Measurements from ENCODE around the gene NF1. TPM values are rescaled to one million over a fixed set of nuclear protein-coding genes. Genes with fewer than 3 reads are reported as not detected.

The NF1 gene
- total RNA-seq, 4 donors from 2014 or later: 23.6 to 47.3 (median 32.0) TPM

- intact Hi-C loops (cut with DNase I; ENCODE audit: low total_unique reads): no loop called here
- H3K4me3 ChIP-seq: no peak overlapping the region
- ATAC-seq (no peak), DNase-seq (no peak)
- peaks cover 0 to 4% of the 10 kb centered on the region in 2 donors for H3K36me3 ChIP-seq
- in situ Hi-C loops (cut with MboI; ENCODE audit: low sequenced_read_pairs in 4 of 4): loop anchor here in 2 of 4 donors (10.0 to 25.0 kb wide), 2 partner anchors 197 to 299 kb away; partner anchors contain the start of genes ADAP2 (in 1 of the 2) and TEFM (in 1 of the 2)
- TF ChIP-seq CTCF (IDR thresholded peaks at IDR 0.05 in 4 of 5, conservative IDR thresholded peaks at IDR 0.05 in 1 of 5): no peak
- TF ChIP-seq POLR2A (IDR thresholded peaks at IDR 0.05): no peak
- H3K27me3 ChIP-seq: no peaks in the 10 kb centered on the region
- H3K4me1 ChIP-seq: no peaks in the 10 kb centered on the region
- no peak overlapping the region for H3K27ac ChIP-seq
- H3K9me3 ChIP-seq: no peaks in the 10 kb centered on the region
These were observed 116.7 kb downstream of the NF1 start for GRCh38 chr17:31211352-31212012.

- in situ Hi-C loops (cut with MboI; ENCODE audit: low sequenced_read_pairs in 4 of 4): loop anchor here (5.0 to 25.0 kb wide), 4 partner anchors 199 to 304 kb away; partner anchors contain the start of genes ADAP2 (in 1 of the 4) and TEFM (in 1 of the 4)
- ATAC-seq (peak; percentile 36 to 79), DNase-seq (no peak)
- Histone ChIP-seq H3K36me3 (peaks cover 0 to 19% of the 10 kb centered on the region in 2 donors), H3K27ac (no peak overlapping the region), H3K4me1 (no peaks in the 10 kb centered on the region), H3K9me3 (no peaks in the 10 kb centered on the region), H3K4me3 (no peak overlapping the region), H3K27me3 (no peaks in the 10 kb centered on the region)
- peak; percentile 46 to 64 (median 50) for TF ChIP-seq CTCF (IDR thresholded peaks at IDR 0.05 in 4 of 5, conservative IDR thresholded peaks at IDR 0.05 in 1 of 5)
- TF ChIP-seq POLR2A (IDR thresholded peaks at IDR 0.05): no peak
- intact Hi-C loops (cut with DNase I; ENCODE audit: low total_unique reads): loop anchor here (2.0 to 5.0 kb wide), 3 partner anchors 119 to 314 kb away; no protein-coding TSS in a partner anchor
These were observed 121.4 kb downstream of the NF1 start for GRCh38 chr17:31216031-31216751.

- H3K27me3 ChIP-seq: no peaks in the 10 kb centered on the region
- no peaks in the 10 kb centered on the region for H3K4me1 ChIP-seq
- ATAC-seq: no peak
- H3K9me3 ChIP-seq: no peaks in the 10 kb centered on the region
- no peak for TF ChIP-seq POLR2A (IDR thresholded peaks at IDR 0.05)
- TF ChIP-seq CTCF (IDR thresholded peaks at IDR 0.05 in 4 of 5, conservative IDR thresholded peaks at IDR 0.05 in 1 of 5): no peak
- intact Hi-C loops (cut with DNase I; ENCODE audit: low total_unique reads): no loop called here
- no peak for DNase-seq
- H3K27ac ChIP-seq: no peak overlapping the region
- in situ Hi-C loops (cut with MboI; ENCODE audit: low sequenced_read_pairs in 4 of 4): loop anchor here in 1 of 4 donors (25.0 kb wide), 1 partner anchor 312 kb away; the partner anchor contains the start of genes ADAP2 and TEFM
- no peak overlapping the region for H3K4me3 ChIP-seq
- peaks cover 0 to 32% of the 10 kb centered on the region in 2 donors for H3K36me3 ChIP-seq
These were observed 129.6 kb downstream of the NF1 start for GRCh38 chr17:31224366-31224765.

GRCh38 chr17:31225831-31226230, 131.1 kb downstream of the NF1 start:
- no peak overlapping the region for H3K4me3 ChIP-seq
- peaks cover 0 to 43% of the 10 kb centered on the region in 2 donors for H3K36me3 ChIP-seq
- ATAC-seq: no peak
- H3K9me3 ChIP-seq: no peaks in the 10 kb centered on the region
- in situ Hi-C loops (cut with MboI; ENCODE audit: low sequenced_read_pairs in 4 of 4): loop anchor here in 1 of 4 donors (25.0 kb wide), 1 partner anchor 111 kb away; no protein-coding TSS in a partner anchor
- intact Hi-C loops (cut with DNase I; ENCODE audit: low total_unique reads): no loop called here
- TF ChIP-seq CTCF (IDR thresholded peaks at IDR 0.05 in 4 of 5, conservative IDR thresholded peaks at IDR 0.05 in 1 of 5) (no peak), POLR2A (IDR thresholded peaks at IDR 0.05) (no peak)
- DNase-seq: no peak
- no peaks in the 10 kb centered on the region for H3K27me3 ChIP-seq
- no peak overlapping the region for H3K27ac ChIP-seq
- no peaks in the 10 kb centered on the region for H3K4me1 ChIP-seq
